Activated naive CD8-positive, alpha-beta T cell (primary cell): ENCODE data around the gene LTBP2.

Experiments used
- H3K27ac Mint-ChIP-seq: one replicate; pipeline ENCODE4 v1.8.0; 2021; ENCODE audit warnings: mixed read lengths
- H3K27me3 Mint-ChIP-seq: one replicate; pipeline ENCODE4 v1.8.0; 2021; ENCODE audit warnings: mixed read lengths
- H3K36me3 Mint-ChIP-seq: one replicate; pipeline ENCODE4 v1.8.0; 2021; ENCODE audit warnings: mixed read lengths
- H3K4me1 Mint-ChIP-seq: one replicate; pipeline ENCODE4 v1.8.0; 2021; ENCODE audit warnings: low read depth, mixed read lengths
- H3K4me3 Mint-ChIP-seq: one replicate; pipeline ENCODE4 v1.8.0; 2021; ENCODE audit warnings: mild to moderate bottlenecking, mixed read lengths
- H3K9me3 Mint-ChIP-seq: one replicate; pipeline ENCODE4 v1.8.0; 2021; ENCODE audit warnings: low read depth, mixed read lengths

Gene LTBP2

DNA sequence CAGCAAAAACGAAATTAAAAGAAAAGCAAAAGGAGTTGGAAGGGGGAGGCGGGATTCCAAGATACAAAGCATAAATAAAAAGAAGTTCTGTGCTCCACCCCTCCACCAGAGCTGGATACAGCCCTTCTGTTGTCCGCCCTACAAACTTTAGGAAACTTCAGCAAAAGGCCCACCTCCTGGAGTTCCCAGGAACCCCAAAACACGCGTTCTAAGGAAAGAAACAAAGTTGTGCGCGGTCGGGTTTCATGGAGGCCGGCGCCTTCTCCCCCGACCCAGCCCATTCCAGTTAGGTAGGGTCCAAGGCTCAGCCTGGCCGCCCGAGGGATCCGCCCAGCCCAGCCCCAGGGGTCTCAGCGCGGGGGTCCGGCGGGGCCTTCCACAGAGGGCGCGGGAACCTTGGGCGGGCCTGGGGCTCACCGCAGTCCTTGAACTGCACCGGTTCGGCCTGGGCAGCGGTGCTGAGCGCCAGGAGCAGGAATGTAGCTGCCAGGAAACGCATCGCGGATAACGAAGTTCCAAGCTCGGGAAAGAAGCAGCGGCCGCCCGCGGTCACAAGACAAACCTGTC, 119.2 kb downstream of the LTBP2 start, which contains the start of gene NPC2:
Gene NPC2 (minus strand): TSS at position 530 of the 567 bp plus-strand sequence. CDS start 31 bp downstream, at position 499.
- H3K36me3 Mint-ChIP-seq = no peaks in the 10 kb centered on the region
- H3K4me3 Mint-ChIP-seq = no peak within 1 kb of the TSS
- H3K27ac Mint-ChIP-seq = peak within 1 kb of the TSS; percentile 94
- H3K4me1 Mint-ChIP-seq = peaks cover 38% of the 10 kb centered on the region
- no peaks in the 10 kb centered on the region for H3K9me3 Mint-ChIP-seq
- no peaks in the 10 kb centered on the region for H3K27me3 Mint-ChIP-seq

DNA sequence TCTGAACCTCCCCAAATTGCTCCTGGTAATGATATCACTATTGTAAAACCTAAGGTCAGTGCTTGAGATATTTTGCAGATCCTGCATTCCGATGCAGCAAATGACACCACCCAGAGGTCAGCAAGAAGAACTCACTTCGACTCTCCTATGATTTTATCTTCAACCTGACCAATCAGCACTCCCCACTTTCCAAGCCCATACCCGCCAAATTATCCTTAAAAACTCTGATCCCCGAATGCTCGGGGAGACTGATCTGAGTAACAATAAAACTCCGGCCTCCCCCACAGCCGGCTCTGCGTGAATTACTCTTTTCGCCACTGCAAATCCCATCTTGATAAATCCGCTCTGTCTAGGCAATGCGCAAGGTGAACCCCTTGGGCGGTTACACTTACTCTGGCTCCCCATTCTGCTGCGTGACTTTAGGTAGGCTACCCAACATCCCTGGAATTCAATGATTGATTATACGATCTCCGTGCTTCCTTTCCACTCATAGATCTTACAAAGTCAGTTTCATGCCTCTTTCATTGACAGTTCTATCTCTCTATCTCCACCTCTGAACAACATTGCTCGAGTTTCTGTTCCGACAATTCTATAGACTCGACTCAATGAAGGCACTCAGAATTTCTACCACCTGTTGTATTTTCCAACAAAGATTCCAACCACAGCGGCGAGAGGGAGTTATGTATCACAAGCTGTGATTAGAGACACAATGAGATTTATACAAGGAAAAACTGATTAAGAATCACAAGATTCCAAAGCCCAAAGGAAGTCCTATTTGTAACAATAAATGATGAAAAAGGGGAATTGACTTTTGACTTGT, 119.9 kb downstream of the LTBP2 start:
- no peaks in the 10 kb centered on the region for H3K9me3 Mint-ChIP-seq
- no peak overlapping the region for H3K4me3 Mint-ChIP-seq
- H3K4me1 Mint-ChIP-seq = peaks cover 35% of the 10 kb centered on the region
- H3K36me3 Mint-ChIP-seq = no peaks in the 10 kb centered on the region
- no peaks in the 10 kb centered on the region for H3K27me3 Mint-ChIP-seq
- H3K27ac Mint-ChIP-seq = no peak overlapping the region

GRCh38 chr14:74490486-74490885, 121.6 kb downstream of the LTBP2 start:
- Mint-ChIP-seq H3K9me3 (no peaks in the 10 kb centered on the region), H3K4me1 (peaks cover 29% of the 10 kb centered on the region), H3K36me3 (no peaks in the 10 kb centered on the region), H3K27ac (no peak overlapping the region), H3K27me3 (no peaks in the 10 kb centered on the region), H3K4me3 (no peak overlapping the region)

DNA sequence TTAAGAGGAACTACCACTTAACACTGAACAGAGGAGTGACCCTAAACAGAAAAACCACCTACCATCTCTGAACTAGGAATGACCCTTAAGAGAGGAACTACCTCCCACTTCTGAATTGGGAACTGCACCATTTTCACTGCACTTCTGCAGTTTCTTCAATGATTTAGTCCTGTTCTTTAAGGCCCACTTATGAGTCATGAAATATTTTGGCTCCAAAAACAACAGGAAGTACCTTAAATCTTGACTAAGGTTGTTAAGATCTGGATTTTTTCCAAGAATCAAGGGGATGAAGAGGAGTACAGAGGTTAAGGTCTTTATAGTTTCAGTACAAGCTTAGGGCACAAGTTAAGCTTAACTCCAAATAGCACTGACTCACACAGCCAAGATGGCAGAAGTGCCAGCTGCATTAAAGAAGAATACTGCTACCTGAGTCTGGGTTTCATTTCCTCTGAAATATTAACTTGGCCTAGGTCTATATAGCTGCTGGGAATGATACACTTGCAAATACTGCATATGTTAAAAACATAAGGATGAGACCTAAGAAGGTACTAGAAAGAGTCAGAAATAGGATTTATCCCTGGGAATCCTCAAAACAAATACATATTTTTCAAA, 123.1 kb downstream of the LTBP2 start:
- Mint-ChIP-seq H3K27ac (no peak overlapping the region), H3K9me3 (no peaks in the 10 kb centered on the region), H3K4me1 (peaks cover 14% of the 10 kb centered on the region), H3K27me3 (no peaks in the 10 kb centered on the region), H3K4me3 (no peak overlapping the region), H3K36me3 (no peaks in the 10 kb centered on the region)

GRCh38 chr14:74486164-74486563, 125.9 kb downstream of the LTBP2 start:
- no peak overlapping the region for H3K27ac Mint-ChIP-seq
- no peak overlapping the region for H3K4me3 Mint-ChIP-seq
- H3K27me3 Mint-ChIP-seq = no peaks in the 10 kb centered on the region
- H3K9me3 Mint-ChIP-seq = no peaks in the 10 kb centered on the region
- H3K4me1 Mint-ChIP-seq = peaks cover 14% of the 10 kb centered on the region
- peaks cover 6% of the 10 kb centered on the region for H3K36me3 Mint-ChIP-seq

GRCh38 chr14:74483321-74483720, 128.7 kb downstream of the LTBP2 start:
- Mint-ChIP-seq H3K36me3 (peaks cover 7% of the 10 kb centered on the region), H3K9me3 (no peaks in the 10 kb centered on the region)

GRCh38 chr14:74482571-74482970, 129.5 kb downstream of the LTBP2 start:
- no peaks in the 10 kb centered on the region for H3K9me3 Mint-ChIP-seq
- H3K27me3 Mint-ChIP-seq = no peaks in the 10 kb centered on the region
- H3K27ac Mint-ChIP-seq = no peak overlapping the region
- no peaks in the 10 kb centered on the region for H3K4me1 Mint-ChIP-seq
- no peak overlapping the region for H3K4me3 Mint-ChIP-seq
- H3K36me3 Mint-ChIP-seq = peaks cover 7% of the 10 kb centered on the region

More at GRCh38 chr14:74483321-74483720, 128.7 kb downstream of the LTBP2 start:
- Mint-ChIP-seq H3K4me3 (no peak overlapping the region), H3K4me1 (no peaks in the 10 kb centered on the region), H3K27ac (no peak overlapping the region), H3K27me3 (no peaks in the 10 kb centered on the region)

DNA sequence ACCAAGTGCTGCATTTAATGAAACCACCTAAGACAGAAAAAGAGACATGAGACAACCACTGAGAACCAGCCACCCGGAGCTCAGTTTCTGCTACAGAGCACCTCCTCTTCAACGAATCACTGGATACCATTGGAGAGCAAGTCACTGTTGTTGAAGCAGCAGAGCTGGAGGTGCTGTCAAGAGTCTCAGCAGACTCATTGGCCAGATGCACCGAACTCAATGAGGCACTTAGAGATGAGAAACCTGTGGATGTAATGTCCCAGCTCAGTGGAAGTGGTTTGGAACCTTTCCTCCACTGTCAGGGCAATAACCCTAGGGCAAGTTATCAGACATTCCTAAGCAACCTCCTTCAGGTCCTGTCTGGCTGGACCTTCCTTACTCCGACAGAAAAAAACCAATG, 132.0 kb downstream of the LTBP2 start:
- H3K4me1 Mint-ChIP-seq = no peaks in the 10 kb centered on the region
- peaks cover 9% of the 10 kb centered on the region for H3K36me3 Mint-ChIP-seq
- no peak overlapping the region for H3K4me3 Mint-ChIP-seq
- H3K27ac Mint-ChIP-seq = no peak overlapping the region
- no peaks in the 10 kb centered on the region for H3K27me3 Mint-ChIP-seq
- no peaks in the 10 kb centered on the region for H3K9me3 Mint-ChIP-seq

DNA sequence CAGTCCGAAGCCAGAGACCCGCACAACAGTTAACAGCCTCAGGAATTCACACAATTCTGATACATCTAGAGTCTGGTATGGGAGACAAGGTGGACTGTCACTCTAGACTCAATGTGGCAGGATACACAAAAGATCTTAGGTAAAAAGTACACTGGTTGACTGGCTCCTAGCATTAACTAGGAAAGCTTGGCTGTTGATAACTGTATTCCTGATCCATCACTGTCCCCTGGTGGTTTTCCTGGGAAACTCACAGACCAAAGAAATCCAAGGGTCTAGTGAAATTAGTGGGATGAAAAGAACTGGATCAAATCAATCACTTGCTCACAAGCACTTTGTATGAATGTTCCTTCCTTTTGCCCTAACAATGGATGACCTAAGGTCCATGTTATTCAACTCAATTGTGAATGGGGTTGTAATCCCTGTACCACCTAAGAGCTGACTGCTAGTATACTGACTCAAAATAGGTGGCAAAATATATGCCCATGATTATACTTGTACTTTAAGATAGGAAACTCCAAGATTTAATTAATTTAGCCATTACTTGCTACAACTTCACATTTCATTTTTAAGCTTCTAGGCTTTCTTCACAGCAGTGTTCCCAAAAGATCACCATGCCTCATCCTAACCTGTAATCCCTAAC, 132.9 kb downstream of the LTBP2 start:
- H3K36me3 Mint-ChIP-seq = peaks cover 9% of the 10 kb centered on the region

DNA sequence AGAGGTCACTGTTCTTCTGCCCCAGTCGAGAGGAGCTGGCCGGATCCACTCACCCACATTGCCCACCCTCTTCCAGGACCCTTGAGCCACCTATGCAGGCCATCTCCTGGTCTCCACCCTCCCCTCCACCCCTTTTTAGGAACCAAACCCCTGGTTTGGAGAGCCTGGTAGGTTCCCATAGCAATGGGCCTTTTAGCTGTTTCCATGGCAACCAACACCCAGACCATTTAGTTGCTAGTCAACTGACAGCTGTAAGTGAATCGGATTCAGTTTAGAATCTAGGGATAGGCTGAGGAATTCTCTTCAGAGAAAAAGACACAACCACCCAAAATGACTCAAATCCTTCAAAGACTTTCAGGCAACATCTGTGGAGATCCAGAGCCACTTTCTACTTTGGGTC, 135.4 kb downstream of the LTBP2 start:
- peaks cover 4% of the 10 kb centered on the region for H3K36me3 Mint-ChIP-seq
- no peak overlapping the region for H3K4me3 Mint-ChIP-seq

More for the DNA sequence above, 132.9 kb downstream of the LTBP2 start:
- Mint-ChIP-seq H3K9me3 (no peaks in the 10 kb centered on the region), H3K4me3 (no peak overlapping the region), H3K4me1 (no peaks in the 10 kb centered on the region), H3K27me3 (no peaks in the 10 kb centered on the region), H3K27ac (no peak overlapping the region)

GRCh38 chr14:74476107-74476506, 135.9 kb downstream of the LTBP2 start:
- no peaks in the 10 kb centered on the region for H3K9me3 Mint-ChIP-seq
- H3K4me1 Mint-ChIP-seq = no peaks in the 10 kb centered on the region
- H3K27ac Mint-ChIP-seq = no peak overlapping the region
- H3K27me3 Mint-ChIP-seq = no peaks in the 10 kb centered on the region
- H3K4me3 Mint-ChIP-seq = no peak overlapping the region
- peaks cover 2% of the 10 kb centered on the region for H3K36me3 Mint-ChIP-seq

More for the DNA sequence above, 135.4 kb downstream of the LTBP2 start:
- Mint-ChIP-seq H3K4me1 (no peaks in the 10 kb centered on the region), H3K9me3 (no peaks in the 10 kb centered on the region), H3K27ac (no peak overlapping the region), H3K27me3 (no peaks in the 10 kb centered on the region)

DNA sequence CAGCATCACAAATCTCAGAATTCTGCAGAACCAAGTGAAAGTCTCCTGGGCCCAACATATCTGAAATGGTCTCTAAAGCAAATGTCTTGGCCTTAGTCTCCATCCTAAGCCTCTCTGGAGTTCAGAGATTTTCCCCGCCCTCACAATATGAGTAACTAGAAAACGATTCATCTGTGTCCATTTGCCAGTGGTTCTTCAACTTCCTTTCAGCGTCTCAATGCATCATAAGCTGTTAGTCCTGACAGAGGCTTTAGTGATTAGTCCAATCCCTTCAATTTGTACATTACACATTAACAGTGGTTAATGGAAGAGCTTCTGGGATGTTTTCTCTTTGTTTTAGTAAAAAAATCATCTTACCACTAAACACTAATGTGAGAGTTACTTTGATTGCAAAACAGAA, 136.4 kb downstream of the LTBP2 start:
- Mint-ChIP-seq H3K4me3 (no peak overlapping the region), H3K9me3 (no peaks in the 10 kb centered on the region), H3K27ac (no peak overlapping the region), H3K27me3 (no peaks in the 10 kb centered on the region), H3K4me1 (no peaks in the 10 kb centered on the region), H3K36me3 (peaks cover 2% of the 10 kb centered on the region)

DNA sequence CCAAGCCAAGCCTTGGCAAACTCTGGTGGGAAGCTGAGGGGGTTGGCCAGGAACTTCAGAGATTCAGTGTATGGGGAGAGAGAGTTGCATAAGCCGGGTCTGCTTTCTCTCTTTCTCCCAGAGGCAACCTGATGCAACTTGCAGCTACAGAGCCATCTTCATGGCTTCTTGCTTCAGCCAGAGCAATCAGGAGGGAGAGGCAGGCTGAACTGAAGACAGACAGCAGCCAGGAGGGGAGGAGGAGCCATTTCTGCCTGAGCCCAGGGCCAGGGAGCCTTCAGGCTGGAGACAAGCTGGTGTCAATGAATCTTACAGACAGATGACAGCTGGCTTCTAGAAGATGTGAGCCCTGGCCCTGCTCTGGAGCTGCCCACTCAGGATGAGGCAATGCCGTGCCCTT, 137.7 kb downstream of the LTBP2 start:
- H3K4me1 Mint-ChIP-seq = no peaks in the 10 kb centered on the region
- no peak overlapping the region for H3K27ac Mint-ChIP-seq
- H3K27me3 Mint-ChIP-seq = no peaks in the 10 kb centered on the region
- no peaks in the 10 kb centered on the region for H3K9me3 Mint-ChIP-seq
- peaks cover 2% of the 10 kb centered on the region for H3K36me3 Mint-ChIP-seq
- H3K4me3 Mint-ChIP-seq = no peak overlapping the region

GRCh38 chr14:74472601-74473000, 139.4 kb downstream of the LTBP2 start:
- H3K4me1 Mint-ChIP-seq = no peaks in the 10 kb centered on the region
- peaks cover 2% of the 10 kb centered on the region for H3K36me3 Mint-ChIP-seq
- H3K27ac Mint-ChIP-seq = no peak overlapping the region
- H3K27me3 Mint-ChIP-seq = no peaks in the 10 kb centered on the region
- H3K9me3 Mint-ChIP-seq = no peaks in the 10 kb centered on the region
- no peak overlapping the region for H3K4me3 Mint-ChIP-seq
